K562 (cell line): ENCODE measurements around the gene HSF2. TPM values are rescaled to one million over a fixed set of nuclear protein-coding genes. Genes with fewer than 3 reads are reported as not detected.

Experiments used
- ARID2 ChIP-seq: fragments of 450-650 bp; IDR thresholded peaks from 2 replicates; pipeline ENCODE4 v1.6.1; 2017; ENCODE audit warnings: antibody characterized with exemption, mild to moderate bottlenecking
- C11orf30 ChIP-seq: fragments of 450-650 bp; IDR thresholded peaks from 2 replicates; pipeline ENCODE4 v1.6.1; 2016; ENCODE audit warnings: low read depth, mild to moderate bottlenecking
- CC2D1A ChIP-seq: fragments of 450-650 bp; IDR thresholded peaks from 2 replicates; pipeline ENCODE4 v1.6.1; 2017; ENCODE audit warnings: mild to moderate bottlenecking
- CHD1 ChIP-seq: fragments of 200-600 bp; sonication (generic); IDR thresholded peaks from one replicate; pipeline ENCODE4 v1.6.1; 2012; ENCODE audit warnings: mild to moderate bottlenecking, moderate library complexity, low read length, inconsistent platforms
- CXXC5 ChIP-seq: fragments of 250-450 bp; sonication (Bioruptor Pico); IDR thresholded peaks from 2 replicates; pipeline ENCODE4 v1.8.0; 2022; ENCODE audit warnings: inconsistent platforms, mild to moderate bottlenecking, moderate library complexity
- ELF1 ChIP-seq: fragments of 200-800 bp; sonication (Bioruptor generic); IDR thresholded peaks from 2 replicates; pipeline ENCODE4 v1.6.1; 2016; ENCODE audit warnings: missing genetic modification characterization, missing compliant biosample characterization
- ERF ChIP-seq: fragments of 450-650 bp; formaldehyde crosslinking; IDR thresholded peaks from 2 replicates; pipeline ENCODE4 v1.4.0; 2020; ENCODE audit warnings: mild to moderate bottlenecking, mixed read lengths
- FOXA3 ChIP-seq, 2 experiments: fragments of 450-650 bp in 1 of 2; sonication (generic) in 1 of 2; formaldehyde crosslinking; IDR thresholded peaks in 1 of 2; conservative IDR thresholded peaks in 1 of 2; 2 replicates each; pipeline versions ENCODE4 v1.4.0 to v1.8.0; 2020 to 2022; ENCODE audit warnings: mild to moderate bottlenecking in 2 of 2, missing genetic modification reagents in 1 of 2
- FOXK2 ChIP-seq, 2 experiments: fragments of 450-650 bp; IDR thresholded peaks in 1 of 2; conservative IDR thresholded peaks in 1 of 2; 2 replicates each; pipeline ENCODE4 v1.6.1; 2016; ENCODE audit warnings: low read depth in 2 of 2, mild to moderate bottlenecking in 1 of 2
- FOXP1 ChIP-seq: sonication (generic); formaldehyde crosslinking; IDR thresholded peaks from 2 replicates; pipeline ENCODE4 v1.8.0; 2022; ENCODE audit warnings: mild to moderate bottlenecking, missing genetic modification reagents
- GATA2 ChIP-seq: sonication (generic); formaldehyde crosslinking; IDR thresholded peaks from 2 replicates; pipeline ENCODE4 v1.4.0; 2020; ENCODE audit warnings: mild to moderate bottlenecking, missing genetic modification reagents
- HNRNPH1 ChIP-seq: fragments of 200-400 bp; formaldehyde crosslinking; optimal IDR thresholded peaks from 2 replicates; pipeline ENCODE3; 2017; ENCODE audit warnings: low read depth, mild to moderate bottlenecking, low read length, moderate library complexity
- JUND ChIP-seq, 2 experiments: IDR thresholded peaks; 2 replicates in 1 of 2; 3 replicates in 1 of 2; pipeline ENCODE4 v1.6.1; 2011; ENCODE audit warnings: borderline replicate concordance in 2 of 2, low read depth in 2 of 2, low read length in 2 of 2, improper control_type of control experiment in 1 of 2, missing biosample characterization in 1 of 2, missing genetic modification characterization in 1 of 2, missing genetic modification reagents in 1 of 2
- KDM5B ChIP-seq: fragments of 200-600 bp; sonication (generic); IDR thresholded peaks from 2 replicates; pipeline ENCODE4 v1.6.1; 2012; ENCODE audit warnings: low read depth, mild to moderate bottlenecking, moderate library complexity, low read length, control low read depth, inconsistent platforms; ENCODE audit not compliant: insufficient replicate concordance
- MAZ ChIP-seq, 2 experiments: fragments of 450-650 bp in 1 of 2; sonication (generic) in 1 of 2; formaldehyde crosslinking; IDR thresholded peaks in 1 of 2; conservative IDR thresholded peaks in 1 of 2; 2 replicates each; pipeline versions ENCODE4 v1.4.0 to v1.5.0; 2020; ENCODE audit warnings: mild to moderate bottlenecking in 1 of 2, missing genetic modification reagents in 1 of 2
- MTA1 ChIP-seq: fragments of 450-650 bp; IDR thresholded peaks from 2 replicates; pipeline ENCODE4 v1.6.1; 2017; ENCODE audit warnings: borderline replicate concordance
- MTA3 ChIP-seq: fragments of 450-650 bp; formaldehyde crosslinking; IDR thresholded peaks from 2 replicates; pipeline ENCODE4 v1.6.1; 2017; ENCODE audit warnings: mild to moderate bottlenecking, borderline replicate concordance
- NCOA6 ChIP-seq: fragments of 450-650 bp; IDR thresholded peaks from 2 replicates; pipeline ENCODE4 v1.6.1; 2017; ENCODE audit warnings: mild to moderate bottlenecking
- NR2C2 ChIP-seq, 2 experiments: fragments of 200-800 bp in 1 of 2; sonication (Bioruptor generic) in 1 of 2; sonication (generic) in 1 of 2; formaldehyde crosslinking in 1 of 2; IDR thresholded peaks; 2 replicates each; pipeline versions ENCODE4 v1.6.1 to v1.8.0; 2016 to 2022; ENCODE audit warnings: mild to moderate bottlenecking in 1 of 2, missing compliant biosample characterization in 1 of 2, missing genetic modification characterization in 1 of 2, missing genetic modification reagents in 1 of 2
- NR4A1 ChIP-seq, 2 experiments: fragments of 250-450 bp in 1 of 2; fragments of 450-650 bp in 1 of 2; sonication (Bioruptor Pico) in 1 of 2; IDR thresholded peaks; 2 replicates each; pipeline versions ENCODE4 v1.4.0 to v1.6.1; 2016 to 2020; ENCODE audit warnings: mild to moderate bottlenecking in 2 of 2, missing compliant biosample characterization in 1 of 2, missing genetic modification characterization in 1 of 2, moderate library complexity in 1 of 2
- POLR2A ChIP-seq: fragments of 450-650 bp; conservative IDR thresholded peaks from 2 replicates; pipeline ENCODE4 v1.6.1; 2016
- POLR2AphosphoS2 ChIP-seq: IDR thresholded peaks from 2 replicates; pipeline ENCODE4 v1.6.1; 2012; ENCODE audit warnings: low read length, improper control_type of control experiment
- SAFB2 ChIP-seq: fragments of 200-400 bp; formaldehyde crosslinking; IDR thresholded peaks from 2 replicates; pipeline ENCODE4 v1.6.1; 2018; ENCODE audit warnings: borderline replicate concordance, low read length, low read depth, moderate library complexity; ENCODE audit not compliant: severe bottlenecking
- SIX5 ChIP-seq, 2 experiments: IDR thresholded peaks; 2 replicates each; pipeline ENCODE4 v1.6.1; 2011; ENCODE audit warnings: low read length in 2 of 2, borderline replicate concordance in 1 of 2, low read depth in 1 of 2, mild to moderate bottlenecking in 1 of 2, moderate library complexity in 1 of 2; ENCODE audit not compliant: insufficient read depth in 1 of 2
- SUPT5H ChIP-seq: fragments of 450-650 bp; IDR thresholded peaks from 2 replicates; pipeline ENCODE4 v1.6.1; 2016
- TCF7L2 ChIP-seq: fragments of 150-350 bp; IDR thresholded peaks from 2 replicates; pipeline ENCODE4 v1.6.1; 2016; ENCODE audit warnings: low read depth, mild to moderate bottlenecking, low read length, moderate library complexity
- YY1 ChIP-seq, 3 experiments: IDR thresholded peaks; 2 replicates each; pipeline ENCODE4 v1.6.1; 2011; ENCODE audit warnings: low read length in 2 of 3, mild to moderate bottlenecking in 2 of 3, moderate library complexity in 2 of 3, borderline replicate concordance in 1 of 3, control low read depth in 1 of 3, low read depth in 1 of 3; ENCODE audit not compliant: insufficient read depth in 3 of 3, insufficient replicate concordance in 2 of 3, control insufficient read depth in 1 of 3, insufficient read length in 1 of 3; ENCODE audit errors: extremely low read depth in 1 of 3
- ZBED1 ChIP-seq: IDR thresholded peaks from 2 replicates; pipeline ENCODE4 v1.6.1; 2014
- polyA plus RNA-seq, 8 experiments: library from polyadenylated mRNA; depleted of rRNA in 4 of 8; stranded (reverse) in 5 of 8; unstranded in 3 of 8; fragments of >200 nt; fragmentation: Nextera tagmentation in 2 of 8; fragmentation: Illumina TruSeq in 1 of 8; extraction: Ambion mirVana in 2 of 8; extraction: Trizol in 1 of 8; gene quantifications; 2 replicates each; pipeline versions ENCODE4 v1.2.1 to v1.2.3, GENCODE V29; 2011 to 2014; ENCODE audit warnings: inconsistent platforms in 1 of 8, missing spikeins in 1 of 8
- total RNA-seq, 7 experiments: library from RNA; depleted of rRNA in 6 of 7; stranded (reverse); fragments of >200 nt in 6 of 7; fragmentation: Illumina TruSeq in 2 of 7; extraction: Trizol in 2 of 7; gene quantifications; 2 replicates each; pipeline versions ENCODE4 v1.2.1 to v1.2.3, GENCODE V29; 2011 to 2021; ENCODE audit warnings: low replicate concordance in 1 of 7

Gene HSF2
- total and polyA plus RNA-seq, 9 of the 15 experiments (the other 6 are each of a cell fraction or from before 2014, with no cell fraction given), result 19.1 to 73.1 (median 29.2) TPM

- no peak for TF ChIP-seq NCOA6
- no peak for TF ChIP-seq GATA2 (CRISPR knock-in tag)
- TF ChIP-seq MTA1, result peak; percentile 87
- TF ChIP-seq SAFB2, result no peak
- TF ChIP-seq CC2D1A, result no peak
- TF ChIP-seq CHD1, result peak; percentile 72
- TF ChIP-seq POLR2A, result peak; percentile 92
- TF ChIP-seq MAZ (CRISPR knock-in tag; conservative IDR thresholded peaks at IDR 0.05 in 1 of 2, IDR thresholded peaks at IDR 0.05 in 1 of 2), result peak; percentile 59; a peak in 2 of 4 replicates
- peak; percentile 65; the same call in 1 of the 2 replicates for TF ChIP-seq CXXC5 (CRISPR knock-in tag)
- TF ChIP-seq FOXP1, result peak; percentile 33; the same call in 1 of the 2 replicates
- TF ChIP-seq MTA3, result peak; percentile 66; the same call in 1 of the 2 replicates
- peak in 2 of 3 experiments; percentile 62 to 83 for TF ChIP-seq YY1 (IDR thresholded peaks at IDR 0.05; ENCODE audit: borderline replicate concordance in 1 of 3, control insufficient read depth in 1 of 3, extremely low read depth in 1 of 3, insufficient read depth in 3 of 3, insufficient read length in 1 of 3, insufficient replicate concordance in 2 of 3, low read depth in 1 of 3, low read length in 2 of 3)
- TF ChIP-seq SIX5 (IDR thresholded peaks at IDR 0.05; ENCODE audit: borderline replicate concordance in 1 of 2, insufficient read depth in 1 of 2, low read depth in 1 of 2, low read length in 2 of 2), result no peak
- no peak for TF ChIP-seq ARID2
- peak; percentile 91 for TF ChIP-seq SUPT5H
- no peak for TF ChIP-seq NR2C2 (CRISPR knock-in tag; IDR thresholded peaks at IDR 0.05)
- 0 out of 2 replicates have a peak, but pooled peaks have one; percentile 22 for TF ChIP-seq NR2C2 (tag; IDR thresholded peaks at IDR 0.05)
- no peak; the same call in 1 of the 2 replicates for TF ChIP-seq JUND (IDR thresholded peaks at IDR 0.05; ENCODE audit: borderline replicate concordance, low read depth, low read length)
- peak; percentile 37; the same call in 1 of the 3 replicates for TF ChIP-seq JUND (tag; IDR thresholded peaks at IDR 0.05; ENCODE audit: borderline replicate concordance, low read depth, low read length)
- no peak for TF ChIP-seq ERF (CRISPR knock-in tag)
- TF ChIP-seq HNRNPH1, result no peak
- no peak for TF ChIP-seq ZBED1
- TF ChIP-seq POLR2AphosphoS2, result no peak; the same call in 1 of the 2 replicates
- peak; percentile 80 for TF ChIP-seq KDM5B
- TF ChIP-seq C11orf30, result peak; percentile 66
- peak; percentile 76 for TF ChIP-seq ELF1
- TF ChIP-seq FOXK2 (conservative IDR thresholded peaks at IDR 0.05 in 1 of 2, IDR thresholded peaks at IDR 0.05 in 1 of 2; ENCODE audit: low read depth in 2 of 2), result peak; percentile 71 to 72; a peak in 3 of 4 replicates
- peak in 1 of 2 experiments; percentile 19; a peak in 1 of 4 replicates for TF ChIP-seq FOXA3 (CRISPR knock-in tag; conservative IDR thresholded peaks at IDR 0.05 in 1 of 2, IDR thresholded peaks at IDR 0.05 in 1 of 2)
- TF ChIP-seq NR4A1 (CRISPR knock-in tag; IDR thresholded peaks at IDR 0.05), result no peak
- TF ChIP-seq NR4A1 (tag; IDR thresholded peaks at IDR 0.05), result 0 out of 2 replicates have a peak, but pooled peaks have one; percentile 36
- TF ChIP-seq TCF7L2, result no peak
Measured at GRCh38 chr6:122471107-122472021, 71.9 kb downstream of the HSF2 start, which contains the start of gene SERINC1 (continued).
